NK-92 (cell line): Measurements from ENCODE around the gene RHEB.
"Not testable (repeated sequence)": the region's sequence is repeated elsewhere in the genome, so short reads cannot be mapped to it uniquely, and the experiment has no call there.

Experiments
- DNase-seq: peaks from one replicate; lab custom pipeline; 2025; ENCODE audit not compliant: unreplicated experiment; lab: John Stamatoyannopoulos, UW

Gene RHEB, protein sequence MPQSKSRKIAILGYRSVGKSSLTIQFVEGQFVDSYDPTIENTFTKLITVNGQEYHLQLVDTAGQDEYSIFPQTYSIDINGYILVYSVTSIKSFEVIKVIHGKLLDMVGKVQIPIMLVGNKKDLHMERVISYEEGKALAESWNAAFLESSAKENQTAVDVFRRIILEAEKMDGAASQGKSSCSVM

DNA sequence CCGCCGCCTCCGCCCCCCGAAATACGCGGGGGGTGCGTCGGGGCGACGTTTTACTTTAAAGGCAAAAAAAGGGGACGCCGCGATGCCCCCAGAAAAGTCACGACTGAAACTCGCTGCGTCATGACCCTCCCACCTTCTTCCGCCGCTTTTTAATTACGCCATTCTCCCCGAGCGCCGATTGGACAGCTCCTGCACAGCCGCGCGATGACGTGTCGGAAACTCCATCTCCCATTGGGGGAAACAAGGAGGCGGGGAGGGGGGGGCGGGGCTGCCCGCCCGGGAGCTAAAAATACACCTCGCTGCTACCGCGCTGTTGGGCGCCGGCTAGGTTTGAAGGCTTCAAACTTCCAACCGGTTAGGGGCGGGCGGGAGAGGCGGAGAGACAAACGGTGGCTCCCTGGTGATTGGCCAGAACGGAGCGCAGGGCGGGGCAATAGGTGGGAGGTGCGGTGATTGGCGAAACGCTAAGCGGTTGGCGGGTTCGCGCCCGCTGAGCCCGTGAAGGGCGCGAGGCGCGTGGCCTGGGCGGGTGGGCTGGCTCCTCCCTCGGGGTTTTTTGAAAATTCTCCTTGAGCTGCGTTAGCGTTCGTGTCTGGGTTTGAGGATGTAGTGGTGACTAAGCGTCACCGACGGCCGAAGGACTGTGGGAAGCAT is at the start of gene RHEB:
Gene RHEB (minus strand): TSS at position 131 of the 654 bp plus-strand sequence. CDS start 384 bp downstream, outside the sequence.
- DNase-seq = peak; percentile 97

DNA sequence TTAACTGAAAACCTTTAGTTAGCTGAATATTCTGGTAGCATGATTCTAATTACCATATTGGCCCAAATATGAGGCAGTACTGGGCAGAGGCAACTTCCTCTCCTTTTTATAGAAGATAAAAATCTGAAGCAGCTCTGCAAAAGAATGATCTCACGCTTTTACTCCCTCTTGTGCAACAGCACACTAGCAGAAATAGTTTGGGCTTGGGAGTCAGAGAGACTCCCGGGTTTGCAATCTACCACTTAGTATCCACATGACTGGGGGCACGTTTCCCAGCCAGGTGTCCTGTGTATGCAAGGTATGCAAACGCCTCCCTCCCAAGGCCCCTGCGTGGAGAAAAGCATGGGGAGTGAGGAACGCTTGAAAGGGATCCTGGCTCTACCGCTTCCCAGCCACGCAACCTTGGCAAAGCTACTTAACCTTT is 47.2 kb upstream of the RHEB start:
- DNase-seq = no peak

DNA sequence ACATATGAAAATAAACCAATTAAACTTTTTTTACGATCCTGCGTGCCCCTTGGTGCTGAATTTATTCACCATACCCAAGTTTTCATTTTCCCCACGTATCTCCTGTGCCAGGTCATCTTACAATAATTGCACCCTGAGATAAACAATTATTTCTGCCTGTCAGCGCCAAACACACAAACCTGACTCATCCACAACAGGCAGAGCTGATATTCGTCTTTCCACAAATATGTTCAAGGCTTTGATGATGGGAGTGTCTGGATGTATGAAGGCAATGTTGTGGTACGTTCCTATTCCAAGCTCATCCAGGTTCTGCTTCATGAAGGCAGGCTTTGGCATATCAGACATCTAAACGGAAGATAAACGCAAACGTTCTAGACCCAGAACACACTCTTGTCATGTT is 45.8 kb upstream of the RHEB start:
- DNase-seq = no peak

DNA sequence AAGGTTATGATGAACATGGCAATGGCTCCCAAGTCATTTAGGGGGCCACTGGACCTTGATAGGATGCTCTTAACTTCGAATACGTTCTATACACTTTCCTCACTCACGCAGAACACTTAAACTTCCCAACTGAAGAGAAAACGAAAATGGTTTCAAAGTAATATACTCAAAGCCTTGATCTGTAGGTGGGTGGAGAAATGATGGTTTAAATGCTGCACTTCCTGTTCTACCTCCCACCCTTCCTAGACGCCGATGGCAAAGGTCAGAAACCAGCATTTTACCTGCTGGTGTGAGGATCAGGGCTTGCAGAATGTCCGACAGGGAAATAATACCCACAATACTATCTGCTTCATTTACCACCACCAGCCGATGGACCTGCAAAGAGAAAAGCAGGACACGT is 40.5 kb upstream of the RHEB start:
- DNase-seq = no peak

DNA sequence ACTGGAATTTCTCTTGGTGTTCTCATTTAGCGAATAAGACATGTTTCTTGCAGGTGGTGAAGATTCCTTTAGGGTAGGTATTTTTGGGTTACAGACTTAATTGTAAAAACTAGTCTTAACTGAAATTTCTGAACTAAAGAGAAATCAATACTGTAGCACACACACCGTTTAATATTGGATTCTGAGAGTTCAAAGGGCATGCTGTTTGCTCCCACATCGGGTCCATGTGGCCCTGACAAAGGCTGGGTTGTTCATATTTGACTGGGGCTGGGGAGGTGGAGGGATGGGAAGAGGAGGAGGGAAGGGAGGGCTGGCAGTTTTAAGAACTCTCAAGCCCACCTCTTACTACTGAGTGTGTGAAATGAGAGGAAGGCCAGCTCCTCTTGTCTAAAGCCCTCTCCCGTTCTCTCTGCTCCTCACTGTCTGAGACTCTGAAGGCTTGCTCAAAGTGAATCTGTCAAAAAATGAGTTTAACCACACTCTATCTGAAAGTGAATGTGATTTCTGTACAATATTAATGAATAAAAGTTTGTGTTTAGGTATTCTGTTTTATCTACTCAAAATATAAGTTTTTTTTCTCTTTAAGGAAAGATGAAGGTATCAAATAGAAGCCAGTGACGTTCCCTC is 40.0 kb upstream of the RHEB start:
- DNase-seq = no peak

DNA sequence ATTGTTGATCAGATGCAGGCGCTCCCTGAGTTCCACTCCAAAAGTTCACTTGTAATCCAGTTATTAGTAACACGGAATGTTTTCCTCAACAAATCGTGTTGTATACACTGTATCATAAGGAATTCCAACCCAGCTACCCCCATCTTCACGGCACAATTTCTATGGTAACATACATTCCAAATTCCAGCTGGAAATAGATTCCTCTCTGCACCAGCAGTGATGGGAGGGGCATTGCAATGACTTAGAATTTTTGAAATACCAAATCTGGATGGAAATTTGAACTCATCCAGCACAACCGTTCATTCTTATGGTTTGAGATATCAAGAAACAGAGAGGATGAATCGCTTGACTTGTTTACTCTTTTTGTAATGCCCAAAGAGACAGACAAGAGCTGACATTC is 38.9 kb upstream of the RHEB start:
- DNase-seq = no peak

DNA sequence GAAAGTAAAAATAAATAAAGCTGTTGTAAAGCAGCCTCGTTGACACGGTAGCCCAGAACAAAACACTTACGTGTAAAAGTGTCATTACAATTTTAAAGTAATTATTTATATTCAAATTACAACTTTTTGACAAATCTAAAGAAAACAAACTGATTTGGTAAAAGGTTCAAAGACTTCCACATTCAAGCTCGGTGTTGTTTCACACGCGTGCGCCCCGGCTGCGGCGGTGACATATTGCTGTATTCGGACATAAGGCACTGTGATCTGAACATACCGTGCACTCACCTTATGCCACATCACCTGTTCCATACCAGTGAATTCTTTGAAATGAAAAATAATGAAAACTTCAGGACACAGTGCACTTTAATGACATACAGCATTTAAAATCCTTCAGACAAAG is 36.9 kb upstream of the RHEB start:
- DNase-seq = no peak

DNA sequence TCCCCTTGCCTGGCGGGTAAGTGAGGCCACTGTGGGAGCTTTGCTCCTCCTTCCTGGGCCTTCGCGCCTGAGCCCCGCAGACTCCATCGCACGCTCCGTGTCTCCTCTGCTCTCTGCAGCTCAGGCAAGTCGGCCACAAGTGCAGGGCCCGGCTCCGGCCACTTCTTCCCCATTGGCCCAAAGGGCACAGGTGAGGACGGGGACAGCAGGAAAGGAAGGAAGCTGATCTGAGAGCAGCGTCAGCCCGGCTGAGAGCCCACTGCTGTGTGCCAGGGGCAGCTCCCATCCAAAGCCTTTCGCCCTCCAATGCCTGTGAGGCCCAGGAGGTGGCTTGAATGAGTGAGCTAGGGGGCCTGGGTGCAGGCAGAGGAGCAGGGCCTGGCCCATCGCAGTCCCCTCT is 33.7 kb upstream of the RHEB start:
- no peak for DNase-seq

DNA sequence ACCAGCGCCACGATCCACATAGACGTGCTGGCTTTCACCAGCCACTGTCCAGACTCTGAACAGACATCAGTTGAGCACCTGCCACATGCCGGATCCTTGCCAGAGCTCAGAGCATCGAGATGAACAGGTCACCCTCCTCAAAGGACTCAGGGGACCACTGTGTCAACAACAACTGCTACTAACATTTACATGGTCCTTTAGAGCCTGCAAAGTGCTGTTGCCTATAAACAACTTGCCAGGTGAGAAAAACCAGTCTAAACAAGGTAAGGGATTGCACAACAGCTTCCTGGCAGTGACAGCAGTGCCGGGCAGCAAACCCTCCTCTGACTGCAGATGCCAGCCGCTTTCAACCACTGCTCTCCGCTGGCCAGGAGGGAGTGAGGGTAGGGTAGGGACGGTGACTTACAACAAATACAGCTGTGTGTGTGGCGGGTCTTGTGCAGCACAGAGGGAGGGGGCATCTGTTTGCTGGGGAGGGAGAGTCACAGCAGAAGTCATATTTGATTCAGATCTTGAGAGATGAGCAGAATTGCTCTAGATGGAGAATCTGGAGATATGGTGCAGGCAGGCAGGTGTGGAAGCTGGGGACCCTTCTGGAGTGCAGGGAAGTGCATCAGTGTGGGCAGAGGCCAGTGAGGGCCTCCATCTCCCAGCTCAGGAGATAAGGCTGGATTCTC is 32.8 kb upstream of the RHEB start:
- DNase-seq = no peak

DNA sequence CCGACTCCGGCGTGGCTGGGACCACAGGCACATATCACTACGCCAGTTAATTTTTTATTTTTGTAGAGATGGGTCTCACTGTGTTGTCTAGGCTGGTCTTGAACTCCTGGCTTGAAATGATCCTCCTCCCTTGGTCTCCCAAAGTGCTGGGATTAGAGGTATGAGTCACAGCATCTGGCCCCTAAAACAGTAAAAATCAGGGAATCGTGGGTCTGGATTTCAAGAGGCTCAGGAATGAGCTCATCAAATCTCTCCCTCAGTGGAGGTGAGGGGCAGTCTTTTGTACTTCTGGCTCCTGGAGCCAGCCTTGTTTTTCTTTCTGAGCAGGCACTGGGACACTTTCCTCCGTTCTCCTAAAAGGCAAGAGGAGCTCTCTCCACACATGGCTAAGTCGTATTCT is 32.1 kb upstream of the RHEB start:
- DNase-seq = no peak

DNA sequence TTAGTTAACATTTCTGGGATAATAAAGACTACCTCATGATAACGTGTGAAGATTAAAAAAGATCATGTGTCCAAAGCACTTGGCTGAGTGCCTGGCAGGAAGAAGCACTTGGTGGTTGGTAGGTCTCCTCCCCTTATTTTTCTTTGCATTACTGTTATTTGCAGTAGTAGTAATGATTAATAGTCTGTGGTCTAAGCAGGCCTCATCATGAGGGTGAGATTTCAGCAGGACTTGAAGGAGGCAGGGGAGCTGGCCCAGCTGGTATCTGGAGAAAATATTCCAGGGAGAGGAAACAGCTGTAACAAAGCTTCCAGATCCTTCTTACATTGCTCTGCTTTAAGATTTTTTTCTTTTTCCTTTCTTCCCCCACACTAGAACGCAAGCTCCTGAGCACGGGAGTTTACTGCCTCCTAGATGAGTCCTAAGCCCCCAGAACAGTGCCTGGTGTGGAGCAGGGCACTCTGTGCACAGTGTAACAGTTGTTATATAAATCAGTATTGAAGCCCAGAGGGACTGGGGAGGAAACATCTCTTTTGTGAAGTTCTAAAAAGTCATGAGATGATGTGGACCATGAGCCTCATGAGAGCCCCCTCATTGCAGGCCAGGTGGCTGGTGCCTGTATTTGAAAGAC is 31.1 kb upstream of the RHEB start:
- no peak for DNase-seq

DNA sequence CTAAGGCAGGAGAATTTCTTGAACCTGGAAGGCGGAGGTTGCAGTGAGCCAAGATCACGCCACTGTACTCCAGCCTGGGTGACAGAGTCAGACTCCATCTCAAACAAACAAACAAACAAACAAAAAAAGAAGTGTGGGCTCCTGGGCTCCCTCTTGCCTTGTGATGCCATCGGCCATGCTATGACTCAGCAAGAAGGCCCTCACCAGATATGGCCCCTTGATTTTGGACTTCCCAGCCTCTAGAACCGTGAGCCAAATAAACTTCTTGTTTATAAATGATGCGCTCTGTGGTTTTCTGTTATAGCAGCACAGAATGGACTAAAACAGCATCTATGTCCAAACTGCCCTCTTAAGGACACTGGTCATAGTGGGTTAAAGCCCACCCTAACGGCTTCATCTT is 29.9 kb upstream of the RHEB start:
- DNase-seq = no peak

DNA sequence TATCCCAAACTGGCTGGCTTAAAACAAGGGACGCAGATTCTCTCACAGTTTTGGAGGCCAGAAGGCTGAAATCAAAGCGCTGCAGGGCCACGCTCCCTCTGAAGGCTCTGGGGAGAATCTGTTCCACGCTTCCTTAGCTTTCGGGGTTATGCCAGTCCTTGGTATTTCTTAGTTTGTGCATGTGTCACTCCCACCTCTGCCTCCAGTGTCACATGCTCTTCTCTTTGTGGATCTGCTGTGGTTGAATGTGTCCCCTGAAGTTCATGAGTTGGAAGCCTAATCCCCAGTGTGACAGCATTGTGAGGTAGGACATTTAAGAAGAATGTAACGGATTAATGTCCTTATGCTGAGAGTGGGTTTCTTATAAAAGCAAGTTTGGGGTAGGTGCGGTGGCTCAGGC is 29.4 kb upstream of the RHEB start:
- no peak for DNase-seq

DNA sequence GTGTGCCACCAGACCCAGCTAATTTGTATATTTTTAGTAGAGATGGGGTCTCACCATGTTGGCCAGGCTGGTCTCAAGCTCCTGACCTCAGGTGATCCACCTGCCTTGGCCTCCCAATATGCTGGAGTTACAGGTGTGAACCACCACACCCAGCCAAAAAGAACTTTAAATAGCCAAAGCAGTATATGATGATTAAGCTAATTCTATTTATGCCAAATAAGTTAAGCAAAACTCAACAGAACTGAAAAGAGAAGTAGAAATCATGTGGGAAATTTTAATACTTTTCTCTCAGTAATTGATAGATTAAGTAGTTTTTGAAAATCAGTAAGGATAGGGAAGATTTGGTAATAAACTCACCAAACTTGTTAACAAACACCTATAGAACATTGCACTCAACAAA is 24.5 kb upstream of the RHEB start:
- no peak for DNase-seq

DNA sequence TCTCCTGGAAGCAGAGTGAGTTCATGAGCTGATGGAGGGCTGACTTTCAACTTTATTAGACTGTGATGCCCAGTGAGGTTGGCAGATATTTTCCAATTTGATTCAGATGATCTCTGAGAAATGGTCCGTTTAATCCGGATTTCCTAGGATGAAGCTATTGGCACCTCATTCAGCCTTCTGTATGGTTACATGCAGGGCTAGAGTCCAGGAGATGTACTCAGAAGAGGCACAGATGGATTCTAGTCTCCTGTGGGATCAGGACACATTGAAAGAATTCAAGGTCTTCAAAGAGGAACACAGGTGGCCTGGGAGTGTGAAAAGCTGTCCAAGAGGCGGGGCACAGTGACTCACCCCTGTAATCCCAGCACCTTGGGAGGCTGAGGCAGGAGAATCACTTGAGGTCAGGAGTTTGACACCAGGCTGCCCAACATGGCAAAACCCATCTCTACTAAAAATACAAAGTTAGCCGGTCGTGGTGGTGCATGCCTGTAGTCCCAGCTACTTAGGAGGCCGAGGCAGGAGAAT is 23.0 kb upstream of the RHEB start:
- no peak for DNase-seq

DNA sequence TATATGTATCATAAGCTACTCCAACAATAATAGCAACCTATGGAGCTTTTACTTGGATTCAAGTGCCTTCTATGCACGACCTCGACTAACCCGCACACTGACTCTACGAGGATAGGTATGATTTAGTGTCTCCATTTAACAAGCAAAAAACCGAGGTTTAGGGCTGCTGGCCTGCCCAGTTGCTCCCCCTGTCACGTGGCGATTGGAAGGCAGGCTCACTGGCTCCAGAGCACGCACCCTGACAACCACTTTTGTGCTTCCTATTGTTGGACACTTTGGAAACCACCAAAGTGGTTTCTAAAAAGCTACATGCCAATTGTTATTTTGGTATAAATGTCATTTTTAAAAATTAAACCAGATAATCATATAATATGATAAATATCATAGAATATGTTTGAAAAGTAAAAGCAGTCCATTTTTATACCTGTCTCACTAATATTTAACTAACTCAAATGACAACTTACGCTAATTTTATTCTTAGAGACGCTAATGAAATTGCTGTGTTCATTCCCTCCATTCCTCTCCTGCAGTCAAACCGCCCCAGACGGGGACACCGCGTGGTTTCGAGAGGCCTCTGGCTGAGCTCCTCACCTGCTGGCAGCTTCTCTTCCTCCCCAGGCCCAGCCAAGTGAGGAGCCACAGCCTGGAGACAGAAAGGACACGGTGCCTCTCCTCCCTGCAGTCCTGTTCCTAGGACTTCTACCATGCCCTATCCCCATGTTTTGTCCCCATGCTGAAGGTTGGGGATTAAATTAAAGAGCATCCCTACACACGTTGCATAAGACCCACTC is 22.2 kb upstream of the RHEB start:
- DNase-seq = no peak

DNA sequence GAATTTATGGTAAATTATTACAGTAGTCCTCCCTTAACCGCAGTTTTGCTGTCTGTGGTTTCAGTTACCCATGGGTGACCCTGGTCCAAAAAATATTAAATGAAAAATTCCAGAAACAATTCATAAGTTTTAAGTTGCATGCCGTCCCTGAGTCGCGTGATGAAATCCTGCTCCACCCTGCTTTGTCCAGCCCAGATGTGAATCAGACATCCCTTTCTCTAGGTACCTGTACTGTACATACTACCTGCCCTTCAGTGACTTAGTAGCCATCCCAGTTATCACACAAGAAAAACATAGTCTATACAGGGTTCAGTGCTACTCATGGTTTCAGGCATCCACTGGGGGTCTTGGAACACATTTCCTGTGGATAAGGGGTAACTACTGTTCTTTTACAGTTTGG is 20.5 kb upstream of the RHEB start:
- DNase-seq = no peak

DNA sequence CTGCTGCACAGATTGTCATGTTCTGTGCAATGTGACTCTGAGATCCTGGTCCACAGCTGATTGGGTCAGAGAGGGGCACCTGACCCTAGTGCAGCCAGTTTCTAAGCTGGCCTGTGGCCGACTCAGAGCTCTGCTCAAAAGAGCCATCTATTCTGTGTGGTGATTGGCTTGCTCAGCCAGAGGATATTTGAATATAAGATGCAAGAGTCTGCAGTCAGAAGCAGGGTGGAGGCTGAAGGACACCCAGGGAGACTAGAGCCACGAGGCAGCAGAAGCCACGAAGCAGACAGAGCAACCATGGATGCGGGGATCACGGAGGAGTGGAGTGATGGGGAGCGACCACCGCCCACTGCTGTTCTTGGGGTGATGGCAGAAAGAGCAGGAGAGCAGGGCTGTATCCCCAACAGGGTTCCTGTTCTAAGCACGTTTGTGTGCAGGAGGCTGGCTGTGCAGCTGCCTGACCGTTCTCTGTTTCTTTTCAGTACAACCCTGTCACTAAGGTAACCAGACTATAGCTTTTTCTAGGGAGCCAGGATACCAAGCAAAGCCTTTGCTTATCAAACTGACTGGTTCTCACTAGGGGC is 19.5 kb upstream of the RHEB start:
- no peak for DNase-seq

DNA sequence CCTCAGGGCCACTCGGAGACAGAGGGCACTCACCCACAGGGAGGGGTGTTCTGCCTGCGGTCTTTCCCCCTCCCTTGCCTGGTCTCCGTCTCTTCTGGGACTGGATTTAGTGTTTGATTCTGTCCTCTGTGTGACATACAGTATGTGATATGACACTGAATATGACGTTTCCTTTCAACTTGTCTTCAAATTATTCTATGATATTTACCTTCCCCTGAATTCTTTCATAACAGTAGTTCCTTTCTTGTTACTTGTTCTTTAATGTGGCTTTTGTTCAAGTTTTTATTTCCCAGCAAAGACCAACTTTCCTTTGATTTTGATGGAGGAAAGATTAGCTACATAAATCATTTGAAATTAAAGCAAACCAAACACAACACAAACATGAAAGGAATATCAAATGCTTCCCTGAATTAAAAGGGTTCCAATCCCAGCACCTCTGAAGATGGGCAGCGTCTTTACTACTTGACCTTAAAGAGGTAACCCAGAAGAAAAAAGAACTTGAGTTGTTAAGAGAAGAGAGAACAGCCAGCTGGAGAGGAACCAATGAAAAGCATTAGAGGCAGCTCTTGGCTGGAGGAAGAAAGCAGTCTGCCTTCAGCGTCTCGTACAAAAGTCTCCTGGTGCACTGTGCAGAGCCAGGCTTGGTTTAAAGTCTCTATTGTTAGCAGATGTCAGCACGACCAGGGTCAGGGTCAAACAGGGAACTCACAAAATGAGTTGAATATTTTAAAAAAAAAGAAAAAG is 18.3 kb upstream of the RHEB start:
- no peak for DNase-seq

DNA sequence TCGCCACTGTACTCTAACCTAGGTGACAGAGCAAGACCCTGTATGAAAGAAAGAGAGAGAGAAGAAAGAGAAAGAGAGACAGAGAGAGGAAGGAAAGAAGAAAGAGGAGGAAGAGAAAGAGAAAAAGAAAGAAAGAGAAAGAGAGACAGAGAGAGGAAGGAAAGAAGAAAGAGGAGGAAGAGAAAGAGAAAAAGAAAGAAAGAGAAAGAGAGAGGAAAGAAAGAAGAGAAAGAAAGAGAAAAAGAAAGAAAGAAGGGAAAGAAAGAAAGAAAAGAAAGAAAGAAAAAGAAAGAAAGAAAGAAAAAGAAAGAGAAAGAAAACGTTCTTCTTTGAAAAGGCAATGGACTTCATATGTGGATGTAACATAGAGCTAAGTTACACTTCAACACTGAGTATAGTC is 16.5 kb upstream of the RHEB start:
- not testable (repeated sequence) for DNase-seq
